Fibroblast of the aortic adventitia (primary cell): ENCODE data around the gene PLIN3. TPM values are rescaled to one million over a fixed set of nuclear protein-coding genes. Genes with fewer than 3 reads are reported as not detected.
A peak's percentile ranks its signal among the peaks of the same experiment; 100 is the strongest.
"Not testable (repeated sequence)": the region's sequence is repeated elsewhere in the genome, so short reads cannot be mapped to it uniquely, and the experiment has no call there.

Source experiments
- DNase-seq: peaks from one replicate; pipeline ENCODE4 v3.0.0-alpha.2; 2010; ENCODE audit warnings: low read depth
- H3K4me3 ChIP-seq: 2 replicates; pipeline ENCODE4 v1.5.1; 2011; ENCODE audit warnings: low read depth, mild to moderate bottlenecking, control low read depth, low read length, moderate library complexity
- CTCF ChIP-seq: IDR thresholded peaks from 2 replicates; pipeline ENCODE4 v1.5.1; 2011; ENCODE audit warnings: mild to moderate bottlenecking, low read length, control low read depth, inconsistent platforms; ENCODE audit not compliant: insufficient read depth
- total RNA-seq: library from RNA; depleted of rRNA; stranded (reverse); fragments of >200 nt; gene quantifications from 2 replicates; pipeline ENCODE4 v1.2.3, GENCODE V29; 2012; ENCODE audit warnings: low replicate concordance

Gene PLIN3
- total RNA-seq, 1 donor: 227 TPM

GRCh38 chr19:4839192-4839591, 28.3 kb downstream of the PLIN3 start:
- no peak overlapping the region for H3K4me3 ChIP-seq
- TF ChIP-seq CTCF: no peak
- DNase-seq: no peak

DNA sequence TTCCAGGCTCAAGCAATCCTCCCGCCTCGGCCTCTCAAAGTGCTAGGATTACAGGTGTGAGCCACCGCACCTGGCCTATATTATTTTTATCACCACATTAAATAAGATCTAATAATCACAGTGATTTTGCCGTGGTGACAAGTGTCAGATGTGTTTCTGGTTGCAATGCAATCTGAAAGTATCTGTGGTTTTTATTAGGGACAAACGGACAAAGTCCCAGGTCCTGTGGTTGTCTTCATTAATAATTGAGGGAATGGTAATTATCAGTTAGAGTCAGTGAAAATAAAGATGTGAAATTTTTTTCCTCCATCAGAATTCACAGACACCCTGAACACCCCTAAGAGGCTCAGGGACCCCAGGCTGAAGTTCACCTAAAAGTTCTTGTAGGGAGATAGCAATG, 34.7 kb downstream of the PLIN3 start:
- no peak for DNase-seq
- TF ChIP-seq CTCF: no peak
- H3K4me3 ChIP-seq: no peak overlapping the region

- not testable (repeated sequence) for DNase-seq
Measured at GRCh38 chr19:4831979-4832340, 35.5 kb downstream of the PLIN3 start.

GRCh38 chr19:4831304-4831978, 36.0 kb downstream of the PLIN3 start, which contains the start of gene TICAM1:
Gene TICAM1, minus strand, starts transcription at chr19:4831712. Its CDS starts 13,335 bp downstream, at chr19:4818377.
- H3K4me3 ChIP-seq: peak within 1 kb of the TSS; percentile 91
- peak; percentile 68 for DNase-seq
- no peak for TF ChIP-seq CTCF

More at GRCh38 chr19:4831979-4832340, 35.5 kb downstream of the PLIN3 start:
- H3K4me3 ChIP-seq: peak overlapping the region; percentile 91

DNA sequence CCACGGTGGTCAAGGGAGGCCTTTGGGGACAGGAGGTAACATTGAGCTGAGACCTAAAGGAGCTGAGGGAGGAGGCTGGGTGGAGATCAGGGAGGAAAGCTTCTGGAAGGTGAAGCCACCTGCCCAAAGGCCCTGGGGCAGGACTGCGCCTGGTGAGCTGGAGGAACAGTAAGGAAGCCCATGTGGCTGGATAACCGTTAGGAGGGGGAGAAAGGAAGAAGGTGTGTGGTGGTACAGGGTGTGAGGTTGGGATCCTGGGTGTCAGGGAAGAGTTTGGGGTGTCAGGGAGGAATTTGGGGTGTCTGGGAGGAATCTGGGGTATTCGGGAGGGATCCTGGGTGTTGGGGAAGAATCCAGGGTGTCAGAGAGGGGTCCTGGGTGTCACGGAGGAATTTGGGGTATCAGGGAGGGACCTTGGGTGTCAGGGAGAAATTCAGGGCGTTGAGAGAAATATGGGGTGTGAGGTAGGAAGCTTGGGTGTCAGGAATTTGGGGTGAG, 36.6 kb downstream of the PLIN3 start:
- DNase-seq: no peak
- no peak for TF ChIP-seq CTCF
- H3K4me3 ChIP-seq: peak overlapping the region; percentile 91

DNA sequence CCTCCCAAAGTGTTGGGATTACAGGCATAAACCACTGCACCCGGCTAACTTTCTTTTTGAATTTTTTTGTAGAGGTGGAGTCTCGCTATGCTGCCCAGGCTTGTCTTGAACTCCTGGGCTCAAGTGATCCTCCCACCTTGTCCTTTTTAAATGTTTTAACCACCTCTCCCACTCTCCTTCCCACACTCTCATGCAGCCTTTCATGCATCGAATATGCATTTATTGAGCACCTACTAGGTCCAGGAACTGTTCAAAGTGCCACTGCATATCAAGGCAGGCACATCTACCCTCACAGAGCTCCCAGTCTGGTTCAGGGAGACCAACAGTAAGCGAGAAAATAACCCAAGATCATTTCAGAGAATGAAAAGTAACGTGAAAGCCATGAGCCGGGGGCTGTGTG, 37.1 kb downstream of the PLIN3 start:
- TF ChIP-seq CTCF: no peak
- H3K4me3 ChIP-seq: peak overlapping the region; percentile 91
- DNase-seq: no peak

- no peak for TF ChIP-seq CTCF
- no peak for DNase-seq
- no peak overlapping the region for H3K4me3 ChIP-seq
Measured at GRCh38 chr19:4829001-4829712, 38.3 kb downstream of the PLIN3 start.
